Body of pancreas (tissue), 4 donors: ENCODE data around the gene TRIOBP. TPM values are rescaled to one million over a fixed set of nuclear protein-coding genes. Genes with fewer than 3 reads are reported as not detected.

ENCODE experiments used
- ATAC-seq: fragments of 150-250 bp; one replicate; pipeline ENCODE4 v1.9.1; 2016
- DNase-seq, 4 donors: peaks; one replicate each; pipeline ENCODE4 v3.0.0-alpha.2; 2019
- H3K27ac ChIP-seq, 4 donors: fragments of 200-600 bp; sonication (generic); 1 replicate in 3 of 4; 2 replicates in 1 of 4; pipeline versions ENCODE4 v1.5.1 to v1.6.1; 2016 to 2019; ENCODE audit warnings: mild to moderate bottlenecking in 1 of 4, mixed read lengths in 1 of 4, moderate library complexity in 1 of 4
- H3K27me3 ChIP-seq, 2 donors: fragments of 200-600 bp; sonication (generic); one replicate each; pipeline ENCODE4 v1.6.0; 2016; ENCODE audit warnings: mild to moderate bottlenecking in 1 of 2
- H3K36me3 ChIP-seq, 2 donors: fragments of 200-600 bp; sonication (generic); replicated peaks in 1 of 2; 2 replicates each; pipeline ENCODE4 v1.5.1; 2016; ENCODE audit warnings: low read depth in 2 of 2; ENCODE audit not compliant: insufficient read depth in 1 of 2
- H3K4me1 ChIP-seq: fragments of 200-600 bp; sonication (generic); one replicate; pipeline ENCODE4 v1.6.0; 2016
- H3K4me3 ChIP-seq, 2 donors: fragments of 200-600 bp; sonication (generic); 1 replicate in 1 of 2; 2 replicates in 1 of 2; pipeline ENCODE4 v1.5.1; 2016 to 2019
- H3K9me3 ChIP-seq, 3 donors: fragments of 200-600 bp; sonication (generic); 1 replicate in 2 of 3; 2 replicates in 1 of 3; pipeline ENCODE4 v1.5.1; 2016
- CTCF ChIP-seq, 7 experiments: fragments of 450-650 bp in 4 of 7; fragments of 200-600 bp in 3 of 7; sonication (generic) in 3 of 7; IDR thresholded peaks; one replicate each; pipeline ENCODE4 v1.5.1; 2016 to 2019; ENCODE audit warnings: antibody characterized with exemption in 7 of 7
- POLR2A ChIP-seq, 3 donors: fragments of 450-650 bp; IDR thresholded peaks; one replicate each; pipeline ENCODE4 v1.6.1; 2016; ENCODE audit warnings: antibody characterized with exemption in 3 of 3, mild to moderate bottlenecking in 2 of 3
- WGBS, 2 donors: methylation state at CpG; one replicate each; pipeline ENCODE4 v1.1.5; 2017; 5-methylcytosine and 5-hydroxymethylcytosine counted together
- intact Hi-C: fragments of 100-400 bp; cut with DNase I; formaldehyde crosslinking; loops from one replicate; pipeline ENCODE4 v1.15.1; 2023
- total RNA-seq, 2 donors: library from RNA; depleted of rRNA; stranded (reverse); fragments of >200 nt; gene quantifications; one replicate each; pipeline ENCODE4 v1.1.0, GENCODE V29; 2016

The TRIOBP gene
- total RNA-seq, 2 donors from 2014 or later = 65.6 to 76.5 TPM

- intact Hi-C loops = no loop called here
- WGBS, 2 donors = 1 to 2% methylated on average over 16 to 63 of the region's 63 CpGs
- peaks cover 38% of the 10 kb centered on the region for H3K4me1 ChIP-seq
Observed at GRCh38 chr22:37802310-37803194, 105.7 kb downstream of the TRIOBP start.

GRCh38 chr22:37803195-37803638 is 106.4 kb downstream of the TRIOBP start:
- TF ChIP-seq CTCF (IDR thresholded peaks at IDR 0.05) (no peak), POLR2A (IDR thresholded peaks at IDR 0.05) (no peak)
- intact Hi-C loops = no loop called here
- 21% methylated on average over 16 of the region's 16 CpGs for WGBS, 2 donors
- DNase-seq (no peak), ATAC-seq (no peak)
- H3K27ac ChIP-seq = peak overlapping the region; percentile 10 to 92 (median 88)
- no peaks in the 10 kb centered on the region for H3K36me3 ChIP-seq
- H3K27me3 ChIP-seq = no peaks in the 10 kb centered on the region
- peaks cover 41% of the 10 kb centered on the region for H3K4me1 ChIP-seq
- H3K4me3 ChIP-seq = no peak overlapping the region
- no peaks in the 10 kb centered on the region for H3K9me3 ChIP-seq

More at GRCh38 chr22:37802310-37803194, 105.7 kb downstream of the TRIOBP start:
- H3K27me3 ChIP-seq = no peaks in the 10 kb centered on the region
- H3K27ac ChIP-seq = peak overlapping the region; percentile 74 to 92 (median 88)
- H3K4me3 ChIP-seq = peak overlapping the region; percentile 57
- TF ChIP-seq POLR2A (IDR thresholded peaks at IDR 0.05) = peak; percentile 50 to 75 (median 63)
- no peak for TF ChIP-seq CTCF (IDR thresholded peaks at IDR 0.05)
- ATAC-seq (peak; percentile 47), DNase-seq (peak; percentile 70 to 83 (median 72))
- H3K9me3 ChIP-seq = no peaks in the 10 kb centered on the region
- H3K36me3 ChIP-seq = no peaks in the 10 kb centered on the region

GRCh38 chr22:37803639-37804351 is 106.9 kb downstream of the TRIOBP start:
- ATAC-seq (no peak), DNase-seq (no peak)
- no peak for TF ChIP-seq CTCF (IDR thresholded peaks at IDR 0.05)
- no peak for TF ChIP-seq POLR2A (IDR thresholded peaks at IDR 0.05)
- H3K36me3 ChIP-seq = no peaks in the 10 kb centered on the region
- peaks cover 47% of the 10 kb centered on the region for H3K4me1 ChIP-seq
- H3K9me3 ChIP-seq = no peaks in the 10 kb centered on the region
- H3K27ac ChIP-seq = peak overlapping the region; percentile 10 to 92 (median 89)
- no peaks in the 10 kb centered on the region for H3K27me3 ChIP-seq
- intact Hi-C loops = no loop called here
- H3K4me3 ChIP-seq = no peak overlapping the region
- WGBS, 2 donors = 68 to 70% methylated on average over 30 to 33 of the region's 34 CpGs

GRCh38 chr22:37804352-37804880 is 107.6 kb downstream of the TRIOBP start:
- peak overlapping the region; percentile 87 to 92 (median 92) for H3K27ac ChIP-seq
- peaks cover 53% of the 10 kb centered on the region for H3K4me1 ChIP-seq
- no peak for TF ChIP-seq POLR2A (IDR thresholded peaks at IDR 0.05)
- TF ChIP-seq CTCF (IDR thresholded peaks at IDR 0.05) = no peak
- H3K27me3 ChIP-seq = no peaks in the 10 kb centered on the region
- DNase-seq = no peak
- no peak overlapping the region for H3K4me3 ChIP-seq
- no peak for ATAC-seq
- 4 to 7% methylated on average over 11 to 29 of the region's 29 CpGs for WGBS, 2 donors
- intact Hi-C loops = no loop called here
- H3K9me3 ChIP-seq = no peaks in the 10 kb centered on the region
- H3K36me3 ChIP-seq = no peaks in the 10 kb centered on the region
